GM12872 (cell line): ENCODE results near the gene GPT2.

Source experiments
- TF ChIP-seq, protein P1 (sequence below): IDR thresholded peaks from 3 replicates; pipeline ENCODE4 v1.5.1; 2011; ENCODE audit warnings: low read depth, mild to moderate bottlenecking, low read length, moderate library complexity; ENCODE audit not compliant: insufficient read depth

The GPT2 gene

DNA sequence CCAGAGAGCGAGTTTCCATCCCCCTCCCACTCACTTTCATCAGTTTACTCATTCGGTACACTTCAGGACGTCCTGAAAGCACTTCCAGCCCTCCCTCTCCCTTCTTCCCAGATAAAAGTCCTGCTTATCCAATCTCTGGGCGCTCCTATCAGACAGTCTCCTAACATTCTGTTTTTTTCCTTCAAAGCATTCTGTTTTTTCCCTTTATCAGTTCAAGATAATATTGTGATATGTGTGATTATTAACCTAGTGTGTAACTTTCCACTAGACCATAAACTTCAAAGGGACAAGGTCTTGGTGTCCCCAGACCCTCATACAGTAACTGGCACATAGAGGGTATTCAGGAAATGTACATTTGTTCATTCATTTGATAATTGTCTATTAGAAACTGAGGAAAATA is 28.8 kb upstream of the GPT2 start:
- TF ChIP-seq, protein P1, sequence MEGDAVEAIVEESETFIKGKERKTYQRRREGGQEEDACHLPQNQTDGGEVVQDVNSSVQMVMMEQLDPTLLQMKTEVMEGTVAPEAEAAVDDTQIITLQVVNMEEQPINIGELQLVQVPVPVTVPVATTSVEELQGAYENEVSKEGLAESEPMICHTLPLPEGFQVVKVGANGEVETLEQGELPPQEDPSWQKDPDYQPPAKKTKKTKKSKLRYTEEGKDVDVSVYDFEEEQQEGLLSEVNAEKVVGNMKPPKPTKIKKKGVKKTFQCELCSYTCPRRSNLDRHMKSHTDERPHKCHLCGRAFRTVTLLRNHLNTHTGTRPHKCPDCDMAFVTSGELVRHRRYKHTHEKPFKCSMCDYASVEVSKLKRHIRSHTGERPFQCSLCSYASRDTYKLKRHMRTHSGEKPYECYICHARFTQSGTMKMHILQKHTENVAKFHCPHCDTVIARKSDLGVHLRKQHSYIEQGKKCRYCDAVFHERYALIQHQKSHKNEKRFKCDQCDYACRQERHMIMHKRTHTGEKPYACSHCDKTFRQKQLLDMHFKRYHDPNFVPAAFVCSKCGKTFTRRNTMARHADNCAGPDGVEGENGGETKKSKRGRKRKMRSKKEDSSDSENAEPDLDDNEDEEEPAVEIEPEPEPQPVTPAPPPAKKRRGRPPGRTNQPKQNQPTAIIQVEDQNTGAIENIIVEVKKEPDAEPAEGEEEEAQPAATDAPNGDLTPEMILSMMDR, result no peak

GRCh38 chr16:46857368-46857945 is 26.7 kb upstream of the GPT2 start:
- TF ChIP-seq, protein P1, result peak; percentile 64

DNA sequence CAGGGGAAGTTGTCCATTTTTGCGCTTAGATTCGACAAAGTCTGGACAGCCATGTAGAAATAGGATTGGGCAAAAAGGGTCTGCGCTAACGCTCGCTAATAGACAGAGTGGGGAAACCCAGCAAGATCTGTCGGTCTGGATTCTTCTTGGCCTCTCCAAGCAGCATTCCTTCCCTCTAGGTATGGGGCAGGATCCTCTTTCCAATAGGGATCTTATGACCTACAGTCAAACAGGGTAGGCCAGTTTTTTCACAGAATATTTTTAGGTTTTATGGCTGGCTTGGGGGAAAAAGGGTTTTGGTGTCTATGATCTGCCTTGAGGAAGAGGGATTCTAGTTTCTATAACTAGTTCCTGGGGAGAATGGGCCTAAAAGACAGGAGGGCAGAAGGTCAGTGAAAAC is 26.0 kb upstream of the GPT2 start:
- TF ChIP-seq, protein P1, result no peak

DNA sequence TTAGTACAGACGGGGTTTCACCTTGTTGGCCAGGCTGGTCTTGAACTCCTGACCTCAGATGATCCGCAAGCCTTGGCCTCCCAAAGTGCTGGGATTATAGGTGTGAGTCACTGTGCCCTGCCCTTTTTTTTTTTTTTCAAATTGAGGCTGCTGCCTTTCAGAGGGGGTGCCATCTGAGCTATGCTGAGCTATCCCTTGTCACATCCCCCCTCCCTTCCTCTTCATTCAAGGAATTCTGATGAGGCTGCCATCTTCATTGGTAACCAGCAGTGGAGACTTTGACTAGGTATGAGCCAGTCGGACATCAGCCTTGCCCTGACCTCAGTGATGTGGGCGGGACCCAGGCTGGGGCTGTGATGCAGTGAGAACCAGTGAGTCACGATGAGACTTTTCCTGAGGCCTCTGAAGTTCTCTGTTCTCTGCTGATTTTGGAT is 24.4 kb upstream of the GPT2 start:
- TF ChIP-seq, protein P1, result no peak

GRCh38 chr16:46862555-46863447 is 21.4 kb upstream of the GPT2 start:
- TF ChIP-seq, protein P1, result no peak

DNA sequence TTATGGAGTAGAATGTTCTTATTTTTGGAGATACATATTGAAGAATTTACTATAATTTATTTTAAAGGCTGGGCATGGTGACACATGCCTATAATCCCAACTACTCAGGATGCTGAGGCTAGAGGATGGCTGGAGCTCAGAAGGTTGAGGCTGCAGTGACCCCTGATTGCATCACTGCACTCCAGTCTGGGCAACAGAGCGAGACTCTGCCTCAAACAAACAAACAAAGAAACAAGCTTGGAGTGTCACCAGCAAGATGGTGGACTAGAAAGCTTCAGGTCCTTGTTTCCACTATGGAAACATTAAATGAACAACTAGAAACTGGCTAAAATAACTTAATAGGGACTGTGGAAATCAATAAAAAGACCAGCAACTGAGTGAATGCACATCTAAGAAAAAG is 17.9 kb upstream of the GPT2 start:
- TF ChIP-seq, protein P1, result no peak

DNA sequence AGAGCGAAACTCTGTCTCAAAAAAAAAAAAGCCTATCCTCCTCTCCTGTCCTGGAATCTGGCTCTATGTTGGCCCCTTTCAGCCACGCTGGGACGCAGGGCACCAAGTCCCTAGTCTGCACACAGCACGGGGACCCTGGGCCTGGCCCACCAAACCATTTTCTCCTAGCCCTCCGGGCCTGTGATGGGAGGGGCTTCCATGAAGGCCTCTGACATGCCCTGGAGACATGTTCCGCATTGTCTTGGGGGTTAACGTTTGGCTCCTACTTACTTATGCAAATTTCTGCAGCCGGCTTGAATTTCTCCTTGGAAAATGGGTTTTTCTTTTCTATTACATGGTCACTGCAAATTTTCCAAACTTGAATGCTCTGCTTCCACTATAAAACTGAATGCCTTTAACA is 12.6 kb upstream of the GPT2 start:
- TF ChIP-seq, protein P1, result no peak
